SHP77 (cell line): ENCODE data around the gene CPED1.

Experiments
- DNase-seq, 2 experiments: peaks; one replicate each; lab custom pipeline; 2025; lab: John Stamatoyannopoulos, UW

Gene CPED1

GRCh38 chr7:121140790-121141189 lies 152.3 kb downstream of the CPED1 start:
- DNase-seq = no peak

GRCh38 chr7:121151774-121152221 lies 163.3 kb downstream of the CPED1 start:
- no peak for DNase-seq

- DNase-seq = no peak
These were observed 164.9 kb downstream of the CPED1 start for GRCh38 chr7:121153411-121153810.

- no peak for DNase-seq
These were observed 165.5 kb downstream of the CPED1 start for GRCh38 chr7:121153995-121154394.

GRCh38 chr7:121156825-121157224 lies 168.3 kb downstream of the CPED1 start:
- DNase-seq = no peak

GRCh38 chr7:121157341-121157751 lies 168.8 kb downstream of the CPED1 start:
- DNase-seq = no peak

GRCh38 chr7:121157885-121158590 lies 169.5 kb downstream of the CPED1 start:
- DNase-seq = no peak

GRCh38 chr7:121158665-121159064 lies 170.2 kb downstream of the CPED1 start:
- no peak for DNase-seq

- no peak for DNase-seq
These were observed 171.0 kb downstream of the CPED1 start for GRCh38 chr7:121159553-121159952.

GRCh38 chr7:121160150-121161008 lies 171.9 kb downstream of the CPED1 start:
- no peak for DNase-seq

- no peak for DNase-seq
These were observed 175.2 kb downstream of the CPED1 start for GRCh38 chr7:121163699-121164098.

- DNase-seq = no peak
These were observed 175.7 kb downstream of the CPED1 start for GRCh38 chr7:121164247-121164646.

GRCh38 chr7:121166916-121167315 lies 178.4 kb downstream of the CPED1 start:
- DNase-seq = no peak

- no peak for DNase-seq
These were observed 179.5 kb downstream of the CPED1 start for GRCh38 chr7:121167971-121168370.

- DNase-seq = no peak
These were observed 181.0 kb downstream of the CPED1 start for GRCh38 chr7:121169469-121169868.

- no peak for DNase-seq
These were observed 184.0 kb downstream of the CPED1 start for GRCh38 chr7:121172484-121172883.

- DNase-seq = no peak
These were observed 187.3 kb downstream of the CPED1 start for GRCh38 chr7:121175826-121176225.

- DNase-seq = no peak
These were observed 189.9 kb downstream of the CPED1 start for GRCh38 chr7:121178452-121178851.

GRCh38 chr7:121178869-121179497 lies 190.5 kb downstream of the CPED1 start:
- DNase-seq = no peak

GRCh38 chr7:121180436-121181063 lies 192.0 kb downstream of the CPED1 start:
- no peak for DNase-seq

- DNase-seq = no peak
These were observed 192.8 kb downstream of the CPED1 start for GRCh38 chr7:121181357-121181756.

GRCh38 chr7:121182281-121182680 lies 193.8 kb downstream of the CPED1 start:
- no peak for DNase-seq
